Measurements from ENCODE around the gene MBD5. TPM values are rescaled to one million over a fixed set of nuclear protein-coding genes. Genes with fewer than 3 reads are reported as not detected.
A peak's percentile ranks its signal among the peaks of the same experiment; 100 is the strongest.

Gene MBD5
- total RNA-seq, 4 donors from 2014 or later: 40.3 to 77.0 (median 50.4) TPM

DNA sequence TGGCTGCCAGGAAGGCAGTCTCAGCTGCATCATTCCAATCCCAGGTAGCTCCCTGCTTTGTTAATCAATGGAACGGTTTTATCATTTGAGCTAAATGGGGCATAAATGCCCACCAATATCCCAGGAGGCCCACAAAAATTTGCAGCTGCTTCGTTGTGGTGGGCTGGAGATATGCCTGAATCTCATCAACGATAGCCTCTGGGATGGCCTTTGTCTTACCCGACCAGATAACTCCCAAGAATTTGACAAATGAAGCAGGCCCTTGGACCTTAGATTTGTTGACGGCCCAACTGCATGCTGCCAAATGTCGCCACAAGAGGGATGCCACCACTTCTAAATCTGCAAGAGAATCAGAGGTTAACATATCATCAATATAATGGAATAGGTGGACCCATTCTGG lies 236.4 kb downstream of the MBD5 start:
- TF ChIP-seq EP300 (IDR thresholded peaks at IDR 0.05): no peak
- no peak for TF ChIP-seq POLR2A (IDR thresholded peaks at IDR 0.05)
- TF ChIP-seq CTCF (IDR thresholded peaks at IDR 0.05): no peak
- no peak for TF ChIP-seq POLR2AphosphoS5 (IDR thresholded peaks at IDR 0.05)
- WGBS, 2 donors (ENCODE audit: low coverage in 1 of 2): 86% methylated on average over 6 of the region's 6 CpGs; no CpG with 5 or more reads in 1 of the 2 donors
- no peaks in the 10 kb centered on the region for H3K9me3 ChIP-seq
- ATAC-seq: no peak
- no peaks in the 10 kb centered on the region for H3K4me1 ChIP-seq
- no peak overlapping the region for H3K4me3 ChIP-seq
- H3K27ac ChIP-seq: no peak overlapping the region
- peaks cover 0 to 24% of the 10 kb centered on the region in 2 donors for H3K36me3 ChIP-seq
- no peaks in the 10 kb centered on the region for H3K27me3 ChIP-seq

- Histone ChIP-seq H3K36me3 (peaks cover 0 to 24% of the 10 kb centered on the region in 2 donors), H3K27me3 (no peaks in the 10 kb centered on the region), H3K9me3 (no peaks in the 10 kb centered on the region), H3K27ac (no peak overlapping the region), H3K4me3 (no peak overlapping the region), H3K4me1 (no peaks in the 10 kb centered on the region)
- 50 to 67% methylated on average over 2 to 6 of the region's 10 CpGs for WGBS, 2 donors (ENCODE audit: low coverage in 1 of 2)
- no peak for ATAC-seq
- TF ChIP-seq POLR2A (IDR thresholded peaks at IDR 0.05): no peak
- TF ChIP-seq POLR2AphosphoS5 (IDR thresholded peaks at IDR 0.05): no peak
- no peak for TF ChIP-seq CTCF (IDR thresholded peaks at IDR 0.05)
These were observed 237.2 kb downstream of the MBD5 start for GRCh38 chr2:148258124-148258523.

- no peak for TF ChIP-seq POLR2A (IDR thresholded peaks at IDR 0.05)
- TF ChIP-seq EP300 (IDR thresholded peaks at IDR 0.05): no peak
- no peak for TF ChIP-seq POLR2AphosphoS5 (IDR thresholded peaks at IDR 0.05)
- no peak for TF ChIP-seq CTCF (IDR thresholded peaks at IDR 0.05)
- ATAC-seq: no peak
- no peaks in the 10 kb centered on the region for H3K4me1 ChIP-seq
- no peaks in the 10 kb centered on the region for H3K27me3 ChIP-seq
- 70 to 81% methylated on average over 4 to 6 of the region's 6 CpGs for WGBS, 2 donors (ENCODE audit: low coverage in 1 of 2)
- H3K27ac ChIP-seq: no peak overlapping the region
- H3K4me3 ChIP-seq: no peak overlapping the region
- peaks cover 0 to 12% of the 10 kb centered on the region in 2 donors for H3K36me3 ChIP-seq
- H3K9me3 ChIP-seq: no peaks in the 10 kb centered on the region
These were observed 238.8 kb downstream of the MBD5 start for GRCh38 chr2:148259674-148260073.

- no peaks in the 10 kb centered on the region for H3K4me1 ChIP-seq
- 83 to 94% methylated on average over 1 to 2 of the region's 2 CpGs for WGBS, 2 donors (ENCODE audit: low coverage in 1 of 2)
- H3K27me3 ChIP-seq: no peaks in the 10 kb centered on the region
- H3K9me3 ChIP-seq: no peaks in the 10 kb centered on the region
- no peaks in the 10 kb centered on the region for H3K36me3 ChIP-seq
- H3K4me3 ChIP-seq: no peak overlapping the region
- TF ChIP-seq POLR2A (IDR thresholded peaks at IDR 0.05): no peak
- no peak for TF ChIP-seq EP300 (IDR thresholded peaks at IDR 0.05)
- no peak for TF ChIP-seq CTCF (IDR thresholded peaks at IDR 0.05)
- TF ChIP-seq POLR2AphosphoS5 (IDR thresholded peaks at IDR 0.05): no peak
- ATAC-seq: no peak
- H3K27ac ChIP-seq: no peak overlapping the region
These were observed 243.0 kb downstream of the MBD5 start for GRCh38 chr2:148263890-148264289.

DNA sequence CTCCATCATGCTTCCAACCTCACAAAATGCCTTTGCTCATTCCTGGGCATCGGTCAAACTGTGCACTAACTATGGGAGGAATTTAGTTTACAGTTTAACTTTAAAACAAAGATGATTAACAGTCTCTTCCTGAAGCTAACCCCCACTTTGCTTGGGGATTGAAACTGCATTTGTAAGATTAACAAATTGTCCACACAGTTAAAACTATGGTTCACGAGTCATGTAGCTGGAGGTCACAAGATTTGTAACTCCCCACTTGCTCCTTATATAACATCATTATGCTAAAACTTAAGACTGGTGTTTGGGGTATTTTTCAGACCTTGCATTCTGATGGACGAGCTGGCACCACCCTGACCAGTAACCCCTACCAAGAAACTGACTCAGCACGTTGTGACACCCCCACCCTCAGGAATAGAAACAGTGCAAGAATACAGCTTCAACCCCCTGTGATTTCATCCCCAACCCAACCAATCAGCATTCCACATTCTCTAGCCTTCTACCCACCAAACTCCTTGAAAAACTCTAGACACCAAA lies 252.3 kb downstream of the MBD5 start:
- no peak for TF ChIP-seq POLR2A (IDR thresholded peaks at IDR 0.05)
- TF ChIP-seq EP300 (IDR thresholded peaks at IDR 0.05): no peak
- TF ChIP-seq POLR2AphosphoS5 (IDR thresholded peaks at IDR 0.05): no peak
- TF ChIP-seq CTCF (IDR thresholded peaks at IDR 0.05): no peak
- Histone ChIP-seq H3K36me3 (no peaks in the 10 kb centered on the region), H3K9me3 (no peaks in the 10 kb centered on the region), H3K4me1 (peaks cover 0 to 6% (median 0%) of the 10 kb centered on the region in 3 donors), H3K27me3 (no peaks in the 10 kb centered on the region), H3K4me3 (no peak overlapping the region), H3K27ac (peak overlapping the region in 3 of 4 donors; percentile 39 to 64 (median 45))
- 30 to 38% methylated on average over 4 of the region's 4 CpGs for WGBS, 2 donors (ENCODE audit: low coverage in 1 of 2)
- no peak for ATAC-seq
